K562 (cell line): ENCODE data around the gene NOP14. TPM values are rescaled to one million over a fixed set of nuclear protein-coding genes. Genes with fewer than 3 reads are reported as not detected.
A peak's percentile ranks its signal among the peaks of the same experiment; 100 is the strongest.

ENCODE experiments used
- BRD4 ChIP-seq: fragments of 200-600 bp; sonication (generic); IDR thresholded peaks from 2 replicates; pipeline ENCODE4 v1.6.1; 2017; ENCODE audit warnings: inconsistent platforms
- DIDO1 ChIP-seq: fragments of 450-650 bp; IDR thresholded peaks from 2 replicates; pipeline ENCODE4 v1.6.1; 2016; ENCODE audit warnings: low read depth, missing biosample characterization, missing genetic modification characterization
- ESRRB ChIP-seq: fragments of 250-450 bp; sonication (Bioruptor Pico); IDR thresholded peaks from 2 replicates; pipeline ENCODE4 v1.5.0; 2020; ENCODE audit warnings: mild to moderate bottlenecking, moderate library complexity, borderline replicate concordance
- FOXK1 ChIP-seq: sonication (generic); formaldehyde crosslinking; IDR thresholded peaks from 2 replicates; pipeline ENCODE4 v1.8.0; 2022; ENCODE audit warnings: missing genetic modification reagents, mild to moderate bottlenecking, borderline replicate concordance
- HMG20A ChIP-seq: fragments of 450-650 bp; formaldehyde crosslinking; conservative IDR thresholded peaks from 2 replicates; pipeline ENCODE4 v1.4.0; 2020; ENCODE audit warnings: mild to moderate bottlenecking, mixed read lengths
- HMG20B ChIP-seq: fragments of 250-450 bp; sonication (Bioruptor Pico); IDR thresholded peaks from 2 replicates; pipeline ENCODE4 v1.5.0; 2021; ENCODE audit warnings: mild to moderate bottlenecking
- KDM1A ChIP-seq, 2 experiments: fragments of 450-650 bp; IDR thresholded peaks; 2 replicates each; pipeline ENCODE4 v1.6.1; 2016; ENCODE audit warnings: mild to moderate bottlenecking in 2 of 2
- MBD2 ChIP-seq: sonication (generic); IDR thresholded peaks from 2 replicates; pipeline ENCODE4 v1.6.1; 2016; ENCODE audit warnings: low read depth, borderline replicate concordance
- MEF2A ChIP-seq: IDR thresholded peaks from 2 replicates; pipeline ENCODE4 v1.6.1; 2011; ENCODE audit warnings: low read depth, mild to moderate bottlenecking, low read length, moderate library complexity; ENCODE audit not compliant: control insufficient read depth
- MYNN ChIP-seq, 2 experiments: sonication (generic); formaldehyde crosslinking in 1 of 2; IDR thresholded peaks; 2 replicates each; pipeline versions ENCODE4 v1.5.0 to v1.6.1; 2016 to 2020; ENCODE audit warnings: antibody characterized with exemption in 1 of 2, missing genetic modification reagents in 1 of 2
- POLR3A ChIP-seq: IDR thresholded peaks from 2 replicates; pipeline ENCODE4 v1.6.1; 2011; ENCODE audit warnings: borderline replicate concordance, mild to moderate bottlenecking, moderate library complexity; ENCODE audit not compliant: insufficient read length, insufficient read depth; ENCODE audit errors: extremely low read depth
- RFX7 ChIP-seq: fragments of 250-450 bp; sonication (Bioruptor Pico); IDR thresholded peaks from 2 replicates; pipeline ENCODE4 v1.5.1; 2021; ENCODE audit warnings: mild to moderate bottlenecking
- SOX6 ChIP-seq: fragments of 450-650 bp; IDR thresholded peaks from 2 replicates; pipeline ENCODE4 v1.6.1; 2014; ENCODE audit warnings: mild to moderate bottlenecking
- STAT5B ChIP-seq: fragments of 250-450 bp; sonication (Bioruptor Pico); IDR thresholded peaks from 2 replicates; pipeline ENCODE4 v1.8.0; 2021; ENCODE audit warnings: mild to moderate bottlenecking, inconsistent platforms
- TCF15 ChIP-seq: fragments of 250-450 bp; sonication (Bioruptor Pico); IDR thresholded peaks from 2 replicates; pipeline ENCODE4 v1.8.0; 2022; ENCODE audit warnings: moderate library complexity, mild to moderate bottlenecking, inconsistent platforms
- TEAD2 ChIP-seq: fragments of 450-650 bp; IDR thresholded peaks from 2 replicates; pipeline ENCODE4 v1.6.1; 2016; ENCODE audit warnings: missing genetic modification characterization, control low read depth, missing compliant biosample characterization
- USF2 ChIP-seq: sonication (generic); formaldehyde crosslinking; IDR thresholded peaks from 2 replicates; pipeline ENCODE4 v1.5.0; 2020; ENCODE audit warnings: missing genetic modification reagents
- VEZF1 ChIP-seq: fragments of 200-800 bp; sonication (Bioruptor generic); IDR thresholded peaks from 2 replicates; pipeline ENCODE4 v1.6.1; 2017; ENCODE audit warnings: missing genetic modification characterization, missing compliant biosample characterization
- ZBTB49 ChIP-seq: sonication (generic); formaldehyde crosslinking; IDR thresholded peaks from 2 replicates; pipeline ENCODE4 v1.8.0; 2022; ENCODE audit warnings: missing genetic modification reagents, mild to moderate bottlenecking, borderline replicate concordance
- ZNF165 ChIP-seq: fragments of 250-450 bp; sonication (Bioruptor Pico); IDR thresholded peaks from 2 replicates; pipeline ENCODE4 v1.4.0; 2020; ENCODE audit warnings: borderline replicate concordance
- ZNF282 ChIP-seq: sonication (generic); formaldehyde crosslinking; IDR thresholded peaks from 2 replicates; pipeline ENCODE4 v1.8.1; 2023; ENCODE audit warnings: missing genetic modification reagents
- ZNF431 ChIP-seq: sonication (generic); formaldehyde crosslinking; IDR thresholded peaks from 2 replicates; pipeline ENCODE4 v1.8.0; 2022; ENCODE audit warnings: mild to moderate bottlenecking, missing genetic modification reagents
- ZNF444 ChIP-seq: fragments of 250-450 bp; sonication (Bioruptor Pico); IDR thresholded peaks from 2 replicates; pipeline ENCODE4 v1.4.0; 2020; ENCODE audit warnings: mild to moderate bottlenecking, moderate library complexity
- ZNF668 ChIP-seq: fragments of 250-450 bp; sonication (Bioruptor Pico); IDR thresholded peaks from 2 replicates; pipeline ENCODE4 v1.8.0; 2022; ENCODE audit warnings: mild to moderate bottlenecking, inconsistent platforms
- ZNF699 ChIP-seq: fragments of 250-450 bp; sonication (Bioruptor Pico); IDR thresholded peaks from 2 replicates; pipeline ENCODE4 v1.8.0; 2021; ENCODE audit warnings: mild to moderate bottlenecking, moderate library complexity; ENCODE audit not compliant: insufficient replicate concordance
- polyA plus RNA-seq, 8 experiments: library from polyadenylated mRNA; depleted of rRNA in 4 of 8; stranded (reverse) in 5 of 8; unstranded in 3 of 8; fragments of >200 nt; fragmentation: Nextera tagmentation in 2 of 8; fragmentation: Illumina TruSeq in 1 of 8; extraction: Ambion mirVana in 2 of 8; extraction: Trizol in 1 of 8; gene quantifications; 2 replicates each; pipeline versions ENCODE4 v1.2.1 to v1.2.3, GENCODE V29; 2011 to 2014; ENCODE audit warnings: inconsistent platforms in 1 of 8, missing spikeins in 1 of 8
- total RNA-seq, 7 experiments: library from RNA; depleted of rRNA in 6 of 7; stranded (reverse); fragments of >200 nt in 6 of 7; fragmentation: Illumina TruSeq in 2 of 7; extraction: Trizol in 2 of 7; gene quantifications; 2 replicates each; pipeline versions ENCODE4 v1.2.1 to v1.2.3, GENCODE V29; 2011 to 2021; ENCODE audit warnings: low replicate concordance in 1 of 7

The NOP14 gene
- total and polyA plus RNA-seq, 9 of the 15 experiments (the other 6 are each of a cell fraction or from before 2014, with no cell fraction given), result 12.7 to 76.0 (median 50.9) TPM

GRCh38 chr4:2963175-2963965, at the start of gene NOP14, which contains the start of gene GRK4 (continued):
- TF ChIP-seq ZBTB49 (peak; percentile 42; the same call in 1 of the 2 replicates), RFX7 (no peak), USF2 (CRISPR knock-in tag) (peak; percentile 90), STAT5B (CRISPR knock-in tag) (no peak), HMG20A (no peak), ZNF699 (CRISPR knock-in tag) (no peak), ZNF282 (CRISPR knock-in tag) (peak; percentile 96), ZNF668 (CRISPR knock-in tag) (no peak), BRD4 (no peak), HMG20B (CRISPR knock-in tag) (no peak), FOXK1 (CRISPR knock-in tag) (peak; percentile 100), MYNN (IDR thresholded peaks at IDR 0.05) (peak; percentile 30; the same call in 1 of the 2 replicates), MYNN (CRISPR knock-in tag; IDR thresholded peaks at IDR 0.05) (no peak), ZNF165 (CRISPR knock-in tag) (no peak), DIDO1 (peak; percentile 90), KDM1A (IDR thresholded peaks at IDR 0.05) (no peak), VEZF1 (CRISPR knock-in tag) (peak; percentile 82), ESRRB (no peak), ZNF444 (CRISPR knock-in tag) (no peak), POLR3A (no peak), SOX6 (no peak), TEAD2 (tag) (no peak), TCF15 (CRISPR knock-in tag) (no peak), MEF2A (no peak), MBD2 (peak; percentile 89), ZNF431 (CRISPR knock-in tag) (peak; percentile 28; the same call in 1 of the 2 replicates)
